Astrocyte of the spinal cord (primary cell): ENCODE results near the gene ERRFI1.
"Not testable (repeated sequence)": the region's sequence is repeated elsewhere in the genome, so short reads cannot be mapped to it uniquely, and the experiment has no call there.

Experiments
- DNase-seq: peaks from one replicate; pipeline ENCODE4 v3.0.0; 2011; ENCODE audit warnings: low read depth, low spot score
- H3K4me3 ChIP-seq: 2 replicates; pipeline ENCODE4 v1.5.1; 2011; ENCODE audit warnings: low read depth, mild to moderate bottlenecking, low read length, moderate library complexity
- CTCF ChIP-seq: IDR thresholded peaks from 2 replicates; pipeline ENCODE4 v1.5.1; 2012; ENCODE audit warnings: low read depth, mild to moderate bottlenecking, low read length, inconsistent platforms
- in situ Hi-C: cut with HindIII; loops from 2 replicates; pipeline ENCODE4 v1.10.0; 2017; ENCODE audit warnings: low sequenced_read_pairs

The ERRFI1 gene

GRCh38 chr1:7972285-7972684 is 53.8 kb downstream of the ERRFI1 start:
- TF ChIP-seq CTCF = no peak
- no peak for DNase-seq
- in situ Hi-C loops = no loop called here
- no peak overlapping the region for H3K4me3 ChIP-seq

GRCh38 chr1:7971024-7971423 is 55.1 kb downstream of the ERRFI1 start:
- no peak overlapping the region for H3K4me3 ChIP-seq
- TF ChIP-seq CTCF = no peak

GRCh38 chr1:7970246-7970645 is 55.9 kb downstream of the ERRFI1 start:
- DNase-seq = no peak
- no peak for TF ChIP-seq CTCF
- no peak overlapping the region for H3K4me3 ChIP-seq
- in situ Hi-C loops = no loop called here

More at GRCh38 chr1:7971024-7971423, 55.1 kb downstream of the ERRFI1 start:
- no peak for DNase-seq
- in situ Hi-C loops = no loop called here

GRCh38 chr1:7967651-7968050 is 58.5 kb downstream of the ERRFI1 start:
- no peak for DNase-seq
- no peak overlapping the region for H3K4me3 ChIP-seq
- in situ Hi-C loops = no loop called here
- TF ChIP-seq CTCF = no peak

- in situ Hi-C loops = no loop called here
- DNase-seq = no peak
- no peak for TF ChIP-seq CTCF
- no peak overlapping the region for H3K4me3 ChIP-seq
Measured at GRCh38 chr1:7967196-7967595, 58.9 kb downstream of the ERRFI1 start.

GRCh38 chr1:7964476-7964875 is 61.6 kb downstream of the ERRFI1 start:
- H3K4me3 ChIP-seq = no peak overlapping the region
- no peak for DNase-seq
- TF ChIP-seq CTCF = no peak
- in situ Hi-C loops = no loop called here

GRCh38 chr1:7963841-7964240 is 62.3 kb downstream of the ERRFI1 start:
- DNase-seq, in situ Hi-C loops, H3K4me3 ChIP-seq: not testable (repeated sequence)

- H3K4me3 ChIP-seq, DNase-seq, in situ Hi-C loops: not testable (repeated sequence)
Measured at GRCh38 chr1:7963378-7963730, 62.8 kb downstream of the ERRFI1 start.
